WTC11 (cell line): ENCODE measurements around the gene ATXN7.

Source experiments
- ELF4 ChIP-seq: sonication (generic); formaldehyde crosslinking; IDR thresholded peaks from 2 replicates; pipeline ENCODE4 v1.8.1; 2022; ENCODE audit warnings: low read depth, mild to moderate bottlenecking, moderate library complexity, missing genetic modification reagents
- NR1H2 ChIP-seq: sonication (generic); formaldehyde crosslinking; IDR thresholded peaks from 2 replicates; pipeline ENCODE4 v1.9.0; 2021; ENCODE audit warnings: mild to moderate bottlenecking, moderate library complexity, missing genetic modification reagents
- TF ChIP-seq, protein P1 (sequence below): fragments of 200-600 bp; IDR thresholded peaks from 2 replicates; pipeline ENCODE4 v1.8.0; 2022; ENCODE audit warnings: antibody characterized with exemption

DNA sequence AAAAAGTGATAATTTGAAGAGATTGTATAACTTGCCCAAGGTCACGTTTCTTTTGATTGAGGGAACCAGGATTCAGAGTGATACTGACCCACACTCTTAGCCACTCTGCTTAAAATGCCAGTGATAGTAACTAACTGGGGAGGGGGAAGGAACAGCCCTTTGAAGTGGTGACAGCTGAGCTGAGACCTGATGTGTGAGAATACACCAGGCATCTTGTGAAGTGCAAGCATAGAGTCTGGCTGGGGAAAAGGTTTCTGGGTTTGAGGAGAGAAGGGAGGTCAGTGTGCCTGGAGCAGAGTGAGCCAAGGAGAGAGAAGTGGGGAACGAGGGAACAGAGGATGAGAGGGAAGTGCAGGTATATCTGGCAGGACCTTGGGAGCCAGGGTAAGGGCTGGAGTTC lies 83.9 kb downstream of the ATXN7 start:
- TF ChIP-seq NR1H2 (CRISPR knock-in tag) (no peak), ELF4 (no peak)
- TF ChIP-seq, protein P1, sequence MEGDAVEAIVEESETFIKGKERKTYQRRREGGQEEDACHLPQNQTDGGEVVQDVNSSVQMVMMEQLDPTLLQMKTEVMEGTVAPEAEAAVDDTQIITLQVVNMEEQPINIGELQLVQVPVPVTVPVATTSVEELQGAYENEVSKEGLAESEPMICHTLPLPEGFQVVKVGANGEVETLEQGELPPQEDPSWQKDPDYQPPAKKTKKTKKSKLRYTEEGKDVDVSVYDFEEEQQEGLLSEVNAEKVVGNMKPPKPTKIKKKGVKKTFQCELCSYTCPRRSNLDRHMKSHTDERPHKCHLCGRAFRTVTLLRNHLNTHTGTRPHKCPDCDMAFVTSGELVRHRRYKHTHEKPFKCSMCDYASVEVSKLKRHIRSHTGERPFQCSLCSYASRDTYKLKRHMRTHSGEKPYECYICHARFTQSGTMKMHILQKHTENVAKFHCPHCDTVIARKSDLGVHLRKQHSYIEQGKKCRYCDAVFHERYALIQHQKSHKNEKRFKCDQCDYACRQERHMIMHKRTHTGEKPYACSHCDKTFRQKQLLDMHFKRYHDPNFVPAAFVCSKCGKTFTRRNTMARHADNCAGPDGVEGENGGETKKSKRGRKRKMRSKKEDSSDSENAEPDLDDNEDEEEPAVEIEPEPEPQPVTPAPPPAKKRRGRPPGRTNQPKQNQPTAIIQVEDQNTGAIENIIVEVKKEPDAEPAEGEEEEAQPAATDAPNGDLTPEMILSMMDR, result no peak
